Muscle layer of colon (tissue), 2 donors: ENCODE results near the gene CTNNA3.

Experiments
- H3K27ac ChIP-seq: one replicate; pipeline ENCODE4 v1.7.0; 2013; ENCODE audit warnings: low read depth, mild to moderate bottlenecking, low read length, moderate library complexity
- H3K27me3 ChIP-seq, 2 donors: one replicate each; pipeline ENCODE4 v1.7.0; 2013; ENCODE audit warnings: low read length in 2 of 2, mild to moderate bottlenecking in 2 of 2; ENCODE audit not compliant: insufficient read depth in 2 of 2, control insufficient read depth in 1 of 2
- H3K36me3 ChIP-seq: one replicate; pipeline ENCODE4 v1.7.0; 2013; ENCODE audit warnings: mild to moderate bottlenecking, low read length; ENCODE audit not compliant: insufficient read depth
- H3K4me1 ChIP-seq: one replicate; pipeline ENCODE4 v1.7.0; 2013; ENCODE audit warnings: mild to moderate bottlenecking, low read length; ENCODE audit not compliant: insufficient read depth
- H3K4me3 ChIP-seq, 2 donors: one replicate each; pipeline ENCODE4 v1.7.0; 2013; ENCODE audit warnings: low read length in 2 of 2, low read depth in 1 of 2, mild to moderate bottlenecking in 1 of 2, moderate library complexity in 1 of 2
- H3K9ac ChIP-seq: one replicate; pipeline ENCODE4 v1.7.0; 2013; ENCODE audit warnings: low read length
- H3K9me3 ChIP-seq: one replicate; pipeline ENCODE4 v1.7.0; 2013; ENCODE audit warnings: mild to moderate bottlenecking, low read length
- donor health status: abdominal sarcoma.
- donor health status: Adenocarcinoma of cecum.

Gene CTNNA3

GRCh38 chr10:67487906-67488619 lies 207.9 kb downstream of the CTNNA3 start:
- no peaks in the 10 kb centered on the region for H3K27me3 ChIP-seq
- H3K9me3 ChIP-seq, result no peaks in the 10 kb centered on the region
- H3K4me1 ChIP-seq, result peaks cover 11% of the 10 kb centered on the region
- H3K36me3 ChIP-seq, result no peaks in the 10 kb centered on the region
- no peak overlapping the region for H3K4me3 ChIP-seq
- no peak overlapping the region for H3K9ac ChIP-seq
- H3K27ac ChIP-seq, result no peak overlapping the region

GRCh38 chr10:67487199-67487598 lies 208.8 kb downstream of the CTNNA3 start:
- H3K9me3 ChIP-seq, result no peaks in the 10 kb centered on the region
- H3K4me1 ChIP-seq, result peaks cover 6% of the 10 kb centered on the region
- H3K4me3 ChIP-seq, result no peak overlapping the region
- no peaks in the 10 kb centered on the region for H3K27me3 ChIP-seq
- H3K36me3 ChIP-seq, result no peaks in the 10 kb centered on the region
- H3K27ac ChIP-seq, result no peak overlapping the region
- no peak overlapping the region for H3K9ac ChIP-seq

GRCh38 chr10:67477868-67478267 lies 218.1 kb downstream of the CTNNA3 start:
- no peaks in the 10 kb centered on the region for H3K27me3 ChIP-seq
- H3K9ac ChIP-seq, result no peak overlapping the region
- H3K27ac ChIP-seq, result no peak overlapping the region
- H3K9me3 ChIP-seq, result no peaks in the 10 kb centered on the region
- H3K4me1 ChIP-seq, result no peaks in the 10 kb centered on the region
- H3K36me3 ChIP-seq, result no peaks in the 10 kb centered on the region
- no peak overlapping the region for H3K4me3 ChIP-seq

- no peaks in the 10 kb centered on the region for H3K36me3 ChIP-seq
- H3K4me3 ChIP-seq, result no peak overlapping the region
- no peaks in the 10 kb centered on the region for H3K4me1 ChIP-seq
- no peak overlapping the region for H3K27ac ChIP-seq
- no peaks in the 10 kb centered on the region for H3K27me3 ChIP-seq
- no peak overlapping the region for H3K9ac ChIP-seq
- H3K9me3 ChIP-seq, result no peaks in the 10 kb centered on the region
Measured at GRCh38 chr10:67476201-67476600, 219.8 kb downstream of the CTNNA3 start.

GRCh38 chr10:67473850-67474633 lies 222.0 kb downstream of the CTNNA3 start:
- Histone ChIP-seq H3K9me3 (no peaks in the 10 kb centered on the region), H3K36me3 (no peaks in the 10 kb centered on the region), H3K27me3 (no peaks in the 10 kb centered on the region), H3K27ac (no peak overlapping the region), H3K9ac (no peak overlapping the region), H3K4me1 (no peaks in the 10 kb centered on the region), H3K4me3 (no peak overlapping the region)

- H3K36me3 ChIP-seq, result no peaks in the 10 kb centered on the region
- H3K9me3 ChIP-seq, result no peaks in the 10 kb centered on the region
- no peak overlapping the region for H3K9ac ChIP-seq
- H3K4me3 ChIP-seq, result no peak overlapping the region
- no peak overlapping the region for H3K27ac ChIP-seq
- no peaks in the 10 kb centered on the region for H3K27me3 ChIP-seq
- no peaks in the 10 kb centered on the region for H3K4me1 ChIP-seq
Measured at GRCh38 chr10:67471022-67471421, 225.0 kb downstream of the CTNNA3 start.

GRCh38 chr10:67464278-67464677 lies 231.7 kb downstream of the CTNNA3 start:
- Histone ChIP-seq H3K27ac (no peak overlapping the region), H3K4me3 (no peak overlapping the region), H3K4me1 (no peaks in the 10 kb centered on the region), H3K9ac (no peak overlapping the region), H3K36me3 (no peaks in the 10 kb centered on the region), H3K9me3 (no peaks in the 10 kb centered on the region), H3K27me3 (no peaks in the 10 kb centered on the region)

- no peaks in the 10 kb centered on the region for H3K27me3 ChIP-seq
- no peaks in the 10 kb centered on the region for H3K4me1 ChIP-seq
- no peak overlapping the region for H3K4me3 ChIP-seq
- H3K36me3 ChIP-seq, result no peaks in the 10 kb centered on the region
- no peak overlapping the region for H3K9ac ChIP-seq
- no peak overlapping the region for H3K27ac ChIP-seq
- H3K9me3 ChIP-seq, result no peaks in the 10 kb centered on the region
Measured at GRCh38 chr10:67452892-67453291, 243.1 kb downstream of the CTNNA3 start.

- Histone ChIP-seq H3K27ac (no peak overlapping the region), H3K9ac (no peak overlapping the region), H3K4me1 (no peaks in the 10 kb centered on the region), H3K4me3 (no peak overlapping the region), H3K9me3 (no peaks in the 10 kb centered on the region), H3K36me3 (no peaks in the 10 kb centered on the region), H3K27me3 (no peaks in the 10 kb centered on the region)
Measured at GRCh38 chr10:67438605-67439304, 257.2 kb downstream of the CTNNA3 start.

GRCh38 chr10:67433276-67433675 lies 262.7 kb downstream of the CTNNA3 start:
- H3K9me3 ChIP-seq, result no peaks in the 10 kb centered on the region
- H3K4me3 ChIP-seq, result no peak overlapping the region
- no peaks in the 10 kb centered on the region for H3K27me3 ChIP-seq
- no peaks in the 10 kb centered on the region for H3K4me1 ChIP-seq
- H3K9ac ChIP-seq, result no peak overlapping the region
- H3K27ac ChIP-seq, result no peak overlapping the region
- no peaks in the 10 kb centered on the region for H3K36me3 ChIP-seq

GRCh38 chr10:67402620-67403019 lies 293.4 kb downstream of the CTNNA3 start:
- H3K27me3 ChIP-seq, result no peaks in the 10 kb centered on the region
- H3K9me3 ChIP-seq, result no peaks in the 10 kb centered on the region
- H3K27ac ChIP-seq, result no peak overlapping the region
- no peaks in the 10 kb centered on the region for H3K4me1 ChIP-seq
- no peaks in the 10 kb centered on the region for H3K36me3 ChIP-seq
- no peak overlapping the region for H3K9ac ChIP-seq
- no peak overlapping the region for H3K4me3 ChIP-seq
